ENCODE data around the gene CELF2. TPM values are rescaled to one million over a fixed set of nuclear protein-coding genes. Genes with fewer than 3 reads are reported as not detected.

CELF2 gene
- total RNA-seq, 1 donor from 2014 or later = 11.0 TPM

DNA sequence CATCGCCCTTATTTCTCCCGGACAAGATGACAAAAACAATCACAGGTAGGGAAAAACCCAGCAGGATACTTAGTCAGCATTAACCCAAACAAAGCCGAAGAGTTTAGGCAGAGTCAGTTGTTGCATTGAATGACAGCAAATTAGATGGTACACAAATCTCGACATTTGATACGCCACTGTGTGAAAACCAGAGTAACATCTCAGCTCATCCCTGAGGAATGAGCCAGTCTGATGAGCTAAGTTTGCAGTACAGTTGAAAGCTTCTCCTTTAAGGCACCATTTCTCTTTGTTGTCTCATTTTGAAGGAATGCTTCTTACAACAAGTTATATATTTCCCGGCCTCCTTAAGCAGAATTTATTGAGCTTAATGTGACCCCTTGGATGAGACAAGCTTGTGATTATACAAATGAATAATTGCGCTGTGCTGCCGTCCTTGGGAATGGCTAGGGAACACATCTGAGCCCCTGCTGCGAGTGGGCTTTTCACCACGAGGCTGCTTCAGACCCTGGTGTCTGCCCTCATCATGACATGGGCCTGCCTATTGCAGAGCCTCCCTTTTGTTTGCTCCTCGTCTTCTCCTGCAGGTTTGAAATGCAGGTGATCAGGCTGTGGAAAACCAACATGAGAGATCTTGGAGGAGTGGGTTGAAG lies 137.3 kb downstream of the CELF2 start:
- no peak overlapping the region for H3K4me3 ChIP-seq (ENCODE audit: low read depth, low read length)
- no peak for DNase-seq (ENCODE audit: low read depth)
- TF ChIP-seq, protein P1, sequence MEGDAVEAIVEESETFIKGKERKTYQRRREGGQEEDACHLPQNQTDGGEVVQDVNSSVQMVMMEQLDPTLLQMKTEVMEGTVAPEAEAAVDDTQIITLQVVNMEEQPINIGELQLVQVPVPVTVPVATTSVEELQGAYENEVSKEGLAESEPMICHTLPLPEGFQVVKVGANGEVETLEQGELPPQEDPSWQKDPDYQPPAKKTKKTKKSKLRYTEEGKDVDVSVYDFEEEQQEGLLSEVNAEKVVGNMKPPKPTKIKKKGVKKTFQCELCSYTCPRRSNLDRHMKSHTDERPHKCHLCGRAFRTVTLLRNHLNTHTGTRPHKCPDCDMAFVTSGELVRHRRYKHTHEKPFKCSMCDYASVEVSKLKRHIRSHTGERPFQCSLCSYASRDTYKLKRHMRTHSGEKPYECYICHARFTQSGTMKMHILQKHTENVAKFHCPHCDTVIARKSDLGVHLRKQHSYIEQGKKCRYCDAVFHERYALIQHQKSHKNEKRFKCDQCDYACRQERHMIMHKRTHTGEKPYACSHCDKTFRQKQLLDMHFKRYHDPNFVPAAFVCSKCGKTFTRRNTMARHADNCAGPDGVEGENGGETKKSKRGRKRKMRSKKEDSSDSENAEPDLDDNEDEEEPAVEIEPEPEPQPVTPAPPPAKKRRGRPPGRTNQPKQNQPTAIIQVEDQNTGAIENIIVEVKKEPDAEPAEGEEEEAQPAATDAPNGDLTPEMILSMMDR (conservative IDR thresholded peaks at IDR 0.05; ENCODE audit: low read depth, low read length) = no peak

DNA sequence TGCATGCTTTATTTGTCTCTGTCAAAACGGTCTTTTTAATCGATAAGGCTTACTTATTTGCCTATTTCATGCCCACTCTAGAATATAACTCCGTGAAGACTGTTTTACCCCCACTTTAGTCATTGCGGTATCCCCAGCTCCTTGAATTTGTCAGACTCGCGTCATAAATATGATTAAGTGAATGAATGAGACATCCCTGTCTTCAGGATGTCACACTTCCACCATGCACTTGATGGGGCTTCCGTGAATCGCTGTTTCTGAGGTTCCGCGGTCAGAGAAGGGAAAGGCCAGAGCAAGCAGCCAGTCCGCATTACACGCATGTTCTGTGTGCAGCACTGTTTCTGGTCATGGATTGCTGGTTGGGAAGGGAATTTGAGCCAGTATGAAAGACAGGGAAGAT lies 138.8 kb downstream of the CELF2 start:
- H3K4me3 ChIP-seq (ENCODE audit: low read depth, low read length) = no peak overlapping the region
- TF ChIP-seq, protein P1 (conservative IDR thresholded peaks at IDR 0.05; ENCODE audit: low read depth, low read length) = no peak
- no peak for DNase-seq (ENCODE audit: low read depth)

DNA sequence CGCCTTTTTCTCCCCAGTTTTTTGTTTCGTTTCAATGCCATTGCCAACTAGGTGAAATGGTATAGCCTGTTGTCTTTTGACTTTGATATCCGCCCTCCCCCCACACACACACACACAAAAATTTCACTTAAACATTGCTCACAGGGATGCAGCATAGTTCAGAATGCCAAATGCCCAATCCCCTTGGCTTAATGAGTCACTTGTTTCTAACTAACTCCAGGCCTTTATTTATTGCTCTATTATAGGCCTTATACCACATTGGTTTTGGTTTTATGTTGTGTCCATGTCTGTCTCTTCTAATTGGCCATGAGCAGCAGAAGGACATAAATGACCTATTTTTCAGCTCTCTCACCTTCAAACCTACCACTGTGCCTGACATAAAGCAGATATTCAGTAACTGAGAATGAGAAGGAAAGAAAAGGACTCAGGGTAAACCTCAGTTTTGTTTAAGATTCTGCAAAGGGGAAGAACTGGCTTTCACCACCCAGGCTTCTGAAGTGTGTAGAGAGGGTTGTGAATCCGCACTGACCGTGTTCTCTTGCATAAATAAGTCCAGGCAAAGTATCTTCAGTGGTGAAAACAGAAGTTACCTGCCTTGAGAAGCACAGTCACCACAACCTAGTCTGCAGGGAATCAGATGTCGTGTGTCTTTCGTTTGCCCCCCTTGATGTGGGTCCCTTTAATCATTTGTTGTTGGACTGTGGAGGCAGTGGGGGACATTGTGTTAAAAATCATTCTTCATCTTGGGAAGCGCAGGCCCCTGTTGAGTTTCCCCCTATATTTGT lies 139.8 kb downstream of the CELF2 start:
- H3K4me3 ChIP-seq (ENCODE audit: low read depth, low read length) = no peak overlapping the region
- DNase-seq (ENCODE audit: low read depth) = no peak
- TF ChIP-seq, protein P1 (conservative IDR thresholded peaks at IDR 0.05; ENCODE audit: low read depth, low read length) = no peak

GRCh38 chr10:11158080-11158479 lies 140.4 kb downstream of the CELF2 start:
- DNase-seq (ENCODE audit: low read depth) = no peak
- TF ChIP-seq, protein P1 (conservative IDR thresholded peaks at IDR 0.05; ENCODE audit: low read depth, low read length) = no peak
- H3K4me3 ChIP-seq (ENCODE audit: low read depth, low read length) = no peak overlapping the region

DNA sequence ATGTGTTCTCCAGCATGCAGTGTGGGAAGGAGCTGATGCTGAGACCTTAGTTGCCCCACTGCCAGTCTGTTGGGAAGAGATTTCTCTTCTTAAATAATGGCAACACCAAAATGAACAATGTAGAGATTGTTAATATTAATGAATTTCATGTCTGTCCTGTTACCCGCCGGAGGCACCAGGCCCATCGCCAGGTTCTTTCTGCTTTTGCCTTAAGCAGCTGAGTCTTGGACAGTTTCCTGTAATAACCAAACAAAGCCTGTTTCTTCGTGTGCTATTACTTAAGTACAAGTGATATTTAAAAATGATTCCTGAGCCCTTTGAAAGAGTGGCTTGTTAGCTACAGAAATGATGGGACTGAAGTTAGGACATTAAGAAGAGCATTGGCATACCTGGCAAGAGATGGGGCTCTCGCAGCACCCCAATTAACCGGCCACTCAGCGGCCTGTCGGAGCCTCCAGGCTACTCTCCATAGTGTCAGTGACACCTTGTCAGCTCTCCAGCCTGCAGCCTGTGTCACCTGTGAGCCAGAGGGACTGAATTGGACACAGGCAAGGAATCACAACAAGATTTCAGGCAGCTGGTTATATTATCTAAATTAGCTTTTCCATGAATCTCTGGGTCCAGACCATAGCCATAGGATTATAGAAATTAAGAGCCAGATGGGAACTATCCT lies 142.0 kb downstream of the CELF2 start:
- TF ChIP-seq, protein P1 (conservative IDR thresholded peaks at IDR 0.05; ENCODE audit: low read depth, low read length) = no peak
- DNase-seq (ENCODE audit: low read depth) = no peak
- H3K4me3 ChIP-seq (ENCODE audit: low read depth, low read length) = no peak overlapping the region

GRCh38 chr10:11161096-11161495 lies 143.4 kb downstream of the CELF2 start:
- TF ChIP-seq, protein P1 (conservative IDR thresholded peaks at IDR 0.05; ENCODE audit: low read depth, low read length) = no peak
- no peak overlapping the region for H3K4me3 ChIP-seq (ENCODE audit: low read depth, low read length)
- DNase-seq (ENCODE audit: low read depth) = no peak

Measured in epithelial cell of proximal tubule (primary cell).